IgD-negative memory B cell (primary cell): ENCODE measurements around the gene KIF23. TPM values are rescaled to one million over a fixed set of nuclear protein-coding genes. Genes with fewer than 3 reads are reported as not detected.

ENCODE experiments used
- H3K27ac Mint-ChIP-seq, 3 donors: one replicate each; pipeline ENCODE4 v1.8.0; 2020 to 2022; ENCODE audit warnings: mild to moderate bottlenecking in 3 of 3, mixed read lengths in 3 of 3, moderate library complexity in 1 of 3
- H3K27me3 Mint-ChIP-seq: one replicate; pipeline ENCODE4 v1.8.0; 2021; ENCODE audit warnings: mixed read lengths
- H3K36me3 Mint-ChIP-seq: one replicate; pipeline ENCODE4 v1.8.0; 2020; ENCODE audit warnings: mild to moderate bottlenecking, mixed read lengths
- H3K4me1 Mint-ChIP-seq, 3 donors: one replicate each; pipeline ENCODE4 v1.8.0; 2020 to 2022; ENCODE audit warnings: mixed read lengths in 3 of 3, mild to moderate bottlenecking in 1 of 3
- H3K4me3 Mint-ChIP-seq, 4 donors: one replicate each; pipeline ENCODE4 v1.8.0; 2020 to 2022; ENCODE audit warnings: mild to moderate bottlenecking in 4 of 4, mixed read lengths in 4 of 4, moderate library complexity in 3 of 4
- H3K9me3 Mint-ChIP-seq, 3 donors: one replicate each; pipeline ENCODE4 v1.8.0; 2020 to 2021; ENCODE audit warnings: mixed read lengths in 3 of 3, mild to moderate bottlenecking in 1 of 3
- polyA plus RNA-seq: library from polyadenylated mRNA; unstranded; fragments of 300-500 nt; fragmentation: Illumina TruSeq; gene quantifications from one replicate; pipeline ENCODE4 v1.2.3, GENCODE V29; 2021

The KIF23 gene
- polyA plus RNA-seq, 1 donor from 2014 or later: 1.0 TPM

DNA sequence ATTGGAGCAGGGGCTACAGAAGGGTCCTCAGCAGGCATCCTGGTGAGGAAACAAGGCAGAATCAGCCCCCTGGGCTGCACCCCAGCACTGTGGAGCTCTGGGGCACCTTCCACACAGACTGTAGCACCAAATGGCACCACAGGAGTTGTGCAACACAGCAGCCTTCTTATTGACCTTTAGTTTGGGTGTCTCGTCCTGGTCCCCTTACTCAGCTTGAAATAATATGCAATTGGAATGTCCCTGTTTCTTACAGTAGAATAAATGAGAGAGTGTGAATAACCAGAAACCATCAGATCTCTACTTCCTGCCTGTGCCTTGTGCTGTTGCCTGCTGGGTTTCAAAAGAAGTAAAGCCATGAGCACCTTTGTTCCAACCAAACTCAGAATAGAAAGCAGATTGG, 82.9 kb downstream of the KIF23 start:
- Mint-ChIP-seq H3K4me3 (no peak overlapping the region), H3K4me1 (no peaks in the 10 kb centered on the region), H3K27me3 (peaks cover 3% of the 10 kb centered on the region), H3K36me3 (no peaks in the 10 kb centered on the region), H3K27ac (no peak overlapping the region), H3K9me3 (peaks cover 0 to 1% (median 0%) of the 10 kb centered on the region in 3 donors)

GRCh38 chr15:69497667-69498066, 83.5 kb downstream of the KIF23 start:
- Mint-ChIP-seq H3K27ac (no peak overlapping the region), H3K9me3 (peaks cover 0 to 1% (median 0%) of the 10 kb centered on the region in 3 donors), H3K4me1 (no peaks in the 10 kb centered on the region), H3K4me3 (no peak overlapping the region), H3K27me3 (peaks cover 3% of the 10 kb centered on the region), H3K36me3 (no peaks in the 10 kb centered on the region)

Other genes starting within 250 kb of the KIF23 start
- gene PAQR5, start 115.4 kb upstream of the KIF23 start, polyA plus RNA-seq: not detected
- 3,528 TPM for gene RPLP1, start 38.5 kb downstream of the KIF23 start, polyA plus RNA-seq